Hepatocyte (in vitro differentiated cells): Measurements from ENCODE around the gene CNTN4. TPM values are rescaled to one million over a fixed set of nuclear protein-coding genes. Genes with fewer than 3 reads are reported as not detected.

Experiments
- DNase-seq: peaks from one replicate; pipeline ENCODE4 v3.0.0-alpha.2; 2016; ENCODE audit warnings: low spot score
- H2AFZ ChIP-seq: fragments of 200-600 bp; sonication (generic); 2 replicates; pipeline ENCODE4 v1.6.0; 2016; ENCODE audit warnings: antibody characterized with exemption, mild to moderate bottlenecking
- H3K27ac ChIP-seq: fragments of 200-600 bp; sonication (generic); 2 replicates; pipeline ENCODE4 v1.5.1; 2016; ENCODE audit warnings: mild to moderate bottlenecking
- H3K27me3 ChIP-seq: fragments of 200-600 bp; sonication (generic); 2 replicates; pipeline ENCODE4 v1.6.1; 2016
- H3K36me3 ChIP-seq: fragments of 200-600 bp; sonication (generic); replicated peaks from 2 replicates; pipeline ENCODE4 v1.5.1; 2016; ENCODE audit warnings: low read depth; ENCODE audit not compliant: insufficient read depth
- H3K4me1 ChIP-seq: fragments of 200-600 bp; sonication (generic); 2 replicates; pipeline ENCODE4 v1.5.1; 2016; ENCODE audit warnings: mild to moderate bottlenecking, moderate library complexity; ENCODE audit not compliant: insufficient read depth
- H3K4me2 ChIP-seq: fragments of 200-600 bp; sonication (generic); 2 replicates; pipeline ENCODE4 v1.6.0; 2016
- H3K4me3 ChIP-seq: fragments of 200-600 bp; sonication (generic); 2 replicates; pipeline ENCODE4 v1.5.1; 2016; ENCODE audit warnings: mild to moderate bottlenecking
- H3K79me2 ChIP-seq: fragments of 200-600 bp; sonication (generic); 2 replicates; pipeline ENCODE4 v1.6.0; 2017; ENCODE audit warnings: mild to moderate bottlenecking
- H3K9me2 ChIP-seq: fragments of 200-600 bp; sonication (generic); replicated peaks from 2 replicates; pipeline ENCODE4 v1.6.0; 2017; ENCODE audit warnings: mild to moderate bottlenecking; ENCODE audit not compliant: insufficient read depth
- H3K9me3 ChIP-seq: fragments of 200-600 bp; sonication (generic); 2 replicates; pipeline ENCODE4 v1.5.1; 2016; ENCODE audit warnings: low read depth, mild to moderate bottlenecking
- H4K20me1 ChIP-seq: fragments of 200-600 bp; sonication (generic); 2 replicates; pipeline ENCODE4 v1.6.0; 2016; ENCODE audit warnings: mild to moderate bottlenecking; ENCODE audit not compliant: insufficient read depth, poor library complexity, severe bottlenecking
- EZH2 ChIP-seq: fragments of 200-600 bp; sonication (generic); IDR thresholded peaks from 2 replicates; pipeline ENCODE4 v1.6.1; 2016; ENCODE audit warnings: antibody characterized with exemption, mild to moderate bottlenecking, borderline replicate concordance
- EZH2phosphoT487 ChIP-seq: fragments of 200-600 bp; sonication (generic); IDR thresholded peaks from one replicate; pipeline ENCODE4 v1.6.1; 2018; ENCODE audit warnings: antibody characterized with exemption, mild to moderate bottlenecking, low read depth, moderate library complexity; ENCODE audit not compliant: unreplicated experiment, severe bottlenecking
- WGBS: methylation state at CpG from one replicate; pipeline ENCODE4 v1.1.6; 2016; ENCODE audit warnings: low lambda C conversion rate; ENCODE audit errors: missing lambda C conversion rate; 5-methylcytosine and 5-hydroxymethylcytosine counted together
- polyA plus RNA-seq: library from polyadenylated mRNA; unstranded; fragments of >200 nt; fragmentation: Nextera tagmentation; extraction: Ambion mirVana; gene quantifications from 2 replicates; pipeline ENCODE4 v1.2.1, GENCODE V29; 2016
- total RNA-seq: library from RNA; depleted of rRNA; stranded (reverse); fragments of >200 nt; gene quantifications from 2 replicates; pipeline ENCODE4 v1.2.3, GENCODE V29; 2014
- TF ChIP-seq, protein P1 (sequence below): fragments of 200-600 bp; sonication (generic); IDR thresholded peaks from 2 replicates; pipeline ENCODE4 v1.5.1; 2016; ENCODE audit warnings: antibody characterized with exemption, mild to moderate bottlenecking; ENCODE audit not compliant: poor library complexity

The CNTN4 gene
- total and polyA plus RNA-seq, 2 experiments from 2014 or later = 17.6 to 30.3 TPM

DNA sequence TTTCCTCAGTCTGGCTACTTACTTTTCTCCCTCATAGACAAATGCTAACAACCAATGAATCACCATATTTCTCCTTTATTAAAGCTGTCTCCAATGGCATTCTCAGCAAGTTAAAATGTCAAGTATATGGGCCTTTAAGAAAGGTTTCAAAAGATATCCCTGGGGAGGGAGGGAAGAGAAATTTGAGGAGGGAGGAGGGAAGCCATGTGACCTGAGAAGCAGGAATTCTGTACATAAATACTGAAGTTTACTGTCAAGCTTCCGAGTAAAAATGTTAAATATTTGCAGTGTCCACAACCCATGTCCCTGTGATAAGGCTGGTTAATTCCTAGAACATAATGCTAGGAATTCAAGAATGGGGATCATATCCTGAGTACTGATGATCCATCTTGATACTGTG is 175.9 kb downstream of the CNTN4 start:
- Histone ChIP-seq H3K4me3 (no peak overlapping the region), H3K4me1 (no peaks in the 10 kb centered on the region), H3K27ac (no peak overlapping the region), H3K79me2 (no peaks in the 10 kb centered on the region), H3K9me3 (no peaks in the 10 kb centered on the region), H3K9me2 (no peaks in the 10 kb centered on the region), H3K27me3 (no peaks in the 10 kb centered on the region), H2AFZ (no peak overlapping the region), H3K4me2 (no peak overlapping the region), H3K36me3 (no peaks in the 10 kb centered on the region), H4K20me1 (no peaks in the 10 kb centered on the region)
- 11% methylated on average over 1 of the region's 1 CpG for WGBS
- peak; percentile 5 for DNase-seq
- TF ChIP-seq, protein P1, sequence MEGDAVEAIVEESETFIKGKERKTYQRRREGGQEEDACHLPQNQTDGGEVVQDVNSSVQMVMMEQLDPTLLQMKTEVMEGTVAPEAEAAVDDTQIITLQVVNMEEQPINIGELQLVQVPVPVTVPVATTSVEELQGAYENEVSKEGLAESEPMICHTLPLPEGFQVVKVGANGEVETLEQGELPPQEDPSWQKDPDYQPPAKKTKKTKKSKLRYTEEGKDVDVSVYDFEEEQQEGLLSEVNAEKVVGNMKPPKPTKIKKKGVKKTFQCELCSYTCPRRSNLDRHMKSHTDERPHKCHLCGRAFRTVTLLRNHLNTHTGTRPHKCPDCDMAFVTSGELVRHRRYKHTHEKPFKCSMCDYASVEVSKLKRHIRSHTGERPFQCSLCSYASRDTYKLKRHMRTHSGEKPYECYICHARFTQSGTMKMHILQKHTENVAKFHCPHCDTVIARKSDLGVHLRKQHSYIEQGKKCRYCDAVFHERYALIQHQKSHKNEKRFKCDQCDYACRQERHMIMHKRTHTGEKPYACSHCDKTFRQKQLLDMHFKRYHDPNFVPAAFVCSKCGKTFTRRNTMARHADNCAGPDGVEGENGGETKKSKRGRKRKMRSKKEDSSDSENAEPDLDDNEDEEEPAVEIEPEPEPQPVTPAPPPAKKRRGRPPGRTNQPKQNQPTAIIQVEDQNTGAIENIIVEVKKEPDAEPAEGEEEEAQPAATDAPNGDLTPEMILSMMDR = no peak
- TF ChIP-seq EZH2 = no peak
- TF ChIP-seq EZH2phosphoT487 = no peak

DNA sequence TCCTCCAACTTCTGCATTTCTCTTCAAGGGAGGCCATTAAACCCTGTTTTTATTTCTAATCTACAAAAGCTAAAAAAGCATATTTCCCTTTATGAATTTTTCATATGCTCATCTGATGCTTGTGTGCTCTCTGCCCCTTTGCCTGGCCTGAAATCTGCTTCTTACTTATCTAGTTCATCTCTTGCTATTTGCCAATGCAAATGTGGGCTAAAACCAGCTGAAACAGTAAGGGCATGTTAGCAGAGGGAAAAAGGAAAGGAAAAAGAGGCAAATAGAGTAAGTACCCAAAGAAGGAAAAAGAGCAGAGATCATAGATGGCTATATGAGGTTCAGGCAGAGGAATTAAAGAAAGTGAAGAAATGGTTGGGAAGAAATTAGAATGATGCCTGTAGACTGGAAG is 185.2 kb downstream of the CNTN4 start:
- no peak for DNase-seq
- no peak overlapping the region for H3K27ac ChIP-seq
- H3K36me3 ChIP-seq = no peaks in the 10 kb centered on the region
- H3K4me2 ChIP-seq = no peak overlapping the region
- no peaks in the 10 kb centered on the region for H3K9me2 ChIP-seq
- H3K9me3 ChIP-seq = peaks cover 3% of the 10 kb centered on the region
- H4K20me1 ChIP-seq = no peaks in the 10 kb centered on the region
- no peaks in the 10 kb centered on the region for H3K79me2 ChIP-seq
- no peaks in the 10 kb centered on the region for H3K27me3 ChIP-seq
- no peak overlapping the region for H2AFZ ChIP-seq
- no peaks in the 10 kb centered on the region for H3K4me1 ChIP-seq
- TF ChIP-seq EZH2phosphoT487 (no peak), EZH2 (no peak)
- TF ChIP-seq, protein P1 = no peak
- no peak overlapping the region for H3K4me3 ChIP-seq

DNA sequence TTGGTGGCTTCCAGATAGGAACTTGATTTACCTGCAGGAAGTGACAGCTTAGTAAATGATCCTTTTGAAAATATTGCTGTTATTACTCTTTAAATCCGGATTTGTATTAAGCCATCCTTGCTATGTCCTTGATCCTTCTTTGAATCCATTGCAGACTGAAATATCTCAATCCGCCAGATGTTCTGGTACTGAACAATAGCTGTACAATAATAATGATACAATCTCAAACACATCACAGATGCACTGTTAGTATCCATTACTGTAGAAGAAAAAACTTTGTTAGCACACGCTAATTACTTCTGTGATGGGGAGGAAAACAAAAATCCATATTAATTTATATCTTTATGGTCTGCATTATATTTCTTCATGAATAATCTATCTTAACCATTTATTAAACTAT is 202.3 kb downstream of the CNTN4 start:
- 91% methylated on average over 3 of the region's 3 CpGs for WGBS
- no peaks in the 10 kb centered on the region for H3K9me3 ChIP-seq
- H4K20me1 ChIP-seq = no peaks in the 10 kb centered on the region
- no peaks in the 10 kb centered on the region for H3K9me2 ChIP-seq
- H3K27me3 ChIP-seq = no peaks in the 10 kb centered on the region
- H3K4me1 ChIP-seq = no peaks in the 10 kb centered on the region
- no peak overlapping the region for H2AFZ ChIP-seq
- no peak overlapping the region for H3K4me3 ChIP-seq
- no peaks in the 10 kb centered on the region for H3K79me2 ChIP-seq
- H3K36me3 ChIP-seq = no peaks in the 10 kb centered on the region
- no peak overlapping the region for H3K4me2 ChIP-seq
- TF ChIP-seq EZH2 (no peak), EZH2phosphoT487 (no peak)
- TF ChIP-seq, protein P1 = no peak
- no peak overlapping the region for H3K27ac ChIP-seq
- DNase-seq = no peak

DNA sequence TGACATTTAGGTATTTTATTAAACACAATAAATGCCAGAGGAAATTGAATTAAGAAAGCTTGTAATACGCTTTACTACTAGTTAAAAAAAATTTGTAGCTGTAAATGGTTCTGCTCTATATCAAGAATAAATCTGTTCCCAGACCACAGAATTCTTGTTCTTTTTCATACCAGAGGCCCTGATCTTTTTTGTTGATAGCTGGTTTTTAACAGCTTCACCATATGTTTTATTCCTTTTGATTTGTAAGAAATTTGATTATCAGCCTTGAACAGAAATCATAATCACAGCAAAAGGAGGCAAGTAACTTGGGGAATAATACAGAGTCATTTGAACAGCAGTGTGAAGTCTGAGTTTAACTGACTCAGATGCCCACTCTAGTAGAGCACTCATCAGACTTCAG is 202.7 kb downstream of the CNTN4 start:
- WGBS = 85% methylated on average over 1 of the region's 1 CpG
- Histone ChIP-seq H3K4me2 (no peak overlapping the region), H3K79me2 (no peaks in the 10 kb centered on the region), H2AFZ (no peak overlapping the region), H4K20me1 (no peaks in the 10 kb centered on the region), H3K4me3 (no peak overlapping the region), H3K27ac (no peak overlapping the region), H3K9me2 (no peaks in the 10 kb centered on the region), H3K27me3 (no peaks in the 10 kb centered on the region), H3K36me3 (no peaks in the 10 kb centered on the region), H3K9me3 (no peaks in the 10 kb centered on the region), H3K4me1 (no peaks in the 10 kb centered on the region)
- DNase-seq = no peak
- no peak for TF ChIP-seq EZH2
- TF ChIP-seq, protein P1 = no peak
- TF ChIP-seq EZH2phosphoT487 = no peak
